ENCODE measurements around the gene NAA38.
A peak's percentile ranks its signal among the peaks of the same experiment; 100 is the strongest.
"Not testable (repeated sequence)": the region's sequence is repeated elsewhere in the genome, so short reads cannot be mapped to it uniquely, and the experiment has no call there.

NAA38 gene

DNA sequence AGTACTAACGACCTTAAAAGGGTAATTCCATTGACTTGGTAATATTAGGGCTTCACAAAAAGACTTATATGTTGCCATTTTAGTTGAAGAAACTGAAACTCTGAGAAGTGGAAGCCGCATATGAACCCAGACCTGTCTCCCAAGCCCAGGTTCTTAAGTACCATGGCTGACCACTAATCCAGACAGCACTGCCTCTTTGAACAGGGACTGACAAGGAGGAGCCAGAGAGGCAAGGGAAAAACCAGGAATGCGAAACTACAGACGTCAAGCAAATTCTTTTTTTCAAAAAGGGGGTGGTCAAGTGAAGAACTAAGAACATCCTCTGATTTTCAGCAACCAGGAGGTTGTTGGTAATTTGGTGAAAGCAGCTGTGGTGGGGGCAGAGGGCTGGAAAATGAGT lies 15.7 kb upstream of the NAA38 start:
- ATAC-seq (ENCODE audit: insufficient read depth, low read depth) (no peak), DNase-seq (no peak)
- no peak overlapping the region for H2AFZ ChIP-seq (ENCODE audit: low read depth, low read length)
- no peak overlapping the region for H3K9ac ChIP-seq (ENCODE audit: low read depth, low read length)
- no peaks in the 10 kb centered on the region for H4K20me1 ChIP-seq (ENCODE audit: insufficient read depth, low read length)
- H3K9me3 ChIP-seq (ENCODE audit: insufficient read depth, low read length, severe bottlenecking) = no peaks in the 10 kb centered on the region
- H3K4me2 ChIP-seq (ENCODE audit: insufficient read depth, low read length) = no peak overlapping the region
- no peaks in the 10 kb centered on the region for H3K4me1 ChIP-seq (ENCODE audit: insufficient read depth, low read length)
- no peak overlapping the region for H3K4me3 ChIP-seq (ENCODE audit: low read depth in 1 of 2, low read length in 2 of 2)
- H3K36me3 ChIP-seq (ENCODE audit: insufficient read depth, low read length) = no peaks in the 10 kb centered on the region
- no peak for TF ChIP-seq EZH2 (IDR thresholded peaks at IDR 0.05; ENCODE audit: borderline replicate concordance, low read depth, low read length, severe bottlenecking)
- TF ChIP-seq, protein P1, sequence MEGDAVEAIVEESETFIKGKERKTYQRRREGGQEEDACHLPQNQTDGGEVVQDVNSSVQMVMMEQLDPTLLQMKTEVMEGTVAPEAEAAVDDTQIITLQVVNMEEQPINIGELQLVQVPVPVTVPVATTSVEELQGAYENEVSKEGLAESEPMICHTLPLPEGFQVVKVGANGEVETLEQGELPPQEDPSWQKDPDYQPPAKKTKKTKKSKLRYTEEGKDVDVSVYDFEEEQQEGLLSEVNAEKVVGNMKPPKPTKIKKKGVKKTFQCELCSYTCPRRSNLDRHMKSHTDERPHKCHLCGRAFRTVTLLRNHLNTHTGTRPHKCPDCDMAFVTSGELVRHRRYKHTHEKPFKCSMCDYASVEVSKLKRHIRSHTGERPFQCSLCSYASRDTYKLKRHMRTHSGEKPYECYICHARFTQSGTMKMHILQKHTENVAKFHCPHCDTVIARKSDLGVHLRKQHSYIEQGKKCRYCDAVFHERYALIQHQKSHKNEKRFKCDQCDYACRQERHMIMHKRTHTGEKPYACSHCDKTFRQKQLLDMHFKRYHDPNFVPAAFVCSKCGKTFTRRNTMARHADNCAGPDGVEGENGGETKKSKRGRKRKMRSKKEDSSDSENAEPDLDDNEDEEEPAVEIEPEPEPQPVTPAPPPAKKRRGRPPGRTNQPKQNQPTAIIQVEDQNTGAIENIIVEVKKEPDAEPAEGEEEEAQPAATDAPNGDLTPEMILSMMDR (IDR thresholded peaks at IDR 0.05; ENCODE audit: borderline replicate concordance, extremely low read depth, low read length, poor library complexity, severe bottlenecking) = no peak
- no peaks in the 10 kb centered on the region for H3K79me2 ChIP-seq (ENCODE audit: insufficient read depth, low read length)
- no peaks in the 10 kb centered on the region for H3K27me3 ChIP-seq (ENCODE audit: insufficient read depth, low read length, poor library complexity)
- no peak overlapping the region for H3K27ac ChIP-seq (ENCODE audit: low read length)

- Histone ChIP-seq H3K27ac (ENCODE audit: low read length) (no peak overlapping the region), H3K27me3 (ENCODE audit: insufficient read depth, low read length, poor library complexity) (no peaks in the 10 kb centered on the region), H3K4me3 (ENCODE audit: low read depth in 1 of 2, low read length in 2 of 2) (no peak overlapping the region), H2AFZ (ENCODE audit: low read depth, low read length) (no peak overlapping the region), H4K20me1 (ENCODE audit: insufficient read depth, low read length) (no peaks in the 10 kb centered on the region), H3K79me2 (ENCODE audit: insufficient read depth, low read length) (no peaks in the 10 kb centered on the region), H3K4me1 (ENCODE audit: insufficient read depth, low read length) (no peaks in the 10 kb centered on the region), H3K9me3 (ENCODE audit: insufficient read depth, low read length, severe bottlenecking) (no peaks in the 10 kb centered on the region), H3K9ac (ENCODE audit: low read depth, low read length) (no peak overlapping the region), H3K36me3 (ENCODE audit: insufficient read depth, low read length) (no peaks in the 10 kb centered on the region), H3K4me2 (ENCODE audit: insufficient read depth, low read length) (no peak overlapping the region)
- ATAC-seq (ENCODE audit: insufficient read depth, low read depth) (peak; percentile 64; the same call in 1 of the 3 replicates), DNase-seq (no peak)
- no peak for TF ChIP-seq EZH2 (IDR thresholded peaks at IDR 0.05; ENCODE audit: borderline replicate concordance, low read depth, low read length, severe bottlenecking)
- TF ChIP-seq, protein P1 (IDR thresholded peaks at IDR 0.05; ENCODE audit: borderline replicate concordance, extremely low read depth, low read length, poor library complexity, severe bottlenecking) = no peak
Observed at GRCh38 chr17:7867881-7868329, 10.5 kb upstream of the NAA38 start.

DNA sequence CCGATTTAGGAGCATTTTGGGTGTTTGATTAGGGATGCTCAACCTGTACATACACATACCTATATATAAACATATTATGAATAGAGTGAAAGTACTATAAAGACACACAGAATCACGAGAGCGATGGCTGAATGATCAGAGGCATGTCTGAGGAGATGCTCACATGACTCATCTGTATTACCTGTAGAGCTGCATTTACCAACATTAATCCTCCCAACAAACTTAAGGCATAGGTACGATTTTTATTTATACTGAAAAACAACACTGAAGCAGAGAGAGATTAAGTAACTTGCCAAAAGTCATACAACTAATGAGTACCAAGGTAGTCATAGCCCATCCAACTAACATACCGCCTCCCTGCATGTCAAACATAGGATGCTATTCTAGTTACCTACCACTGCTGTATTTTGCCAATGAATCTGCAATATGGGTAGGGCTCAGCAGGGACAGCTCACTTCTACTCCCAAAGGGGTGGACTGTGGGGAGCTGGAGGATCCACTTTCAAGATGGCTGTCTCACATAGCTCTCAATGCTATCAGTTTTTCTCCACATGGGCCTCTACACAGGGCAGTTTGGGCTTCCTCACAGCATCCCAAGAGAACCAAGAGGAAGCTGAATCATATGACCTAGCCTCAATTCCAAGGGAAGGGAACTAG lies 7.8 kb upstream of the NAA38 start:
- no peaks in the 10 kb centered on the region for H4K20me1 ChIP-seq (ENCODE audit: insufficient read depth, low read length)
- peaks cover 7% of the 10 kb centered on the region; the same call in 1 of the 2 replicates for H3K36me3 ChIP-seq (ENCODE audit: insufficient read depth, low read length)
- no peak for ATAC-seq (ENCODE audit: insufficient read depth, low read depth)
- no peak for DNase-seq
- no peak overlapping the region for H3K4me2 ChIP-seq (ENCODE audit: insufficient read depth, low read length)
- H3K4me3 ChIP-seq (ENCODE audit: low read depth in 1 of 2, low read length in 2 of 2) = no peak overlapping the region
- H2AFZ ChIP-seq (ENCODE audit: low read depth, low read length) = no peak overlapping the region
- H3K27ac ChIP-seq (ENCODE audit: low read length) = no peak overlapping the region
- H3K9ac ChIP-seq (ENCODE audit: low read depth, low read length) = no peak overlapping the region
- no peaks in the 10 kb centered on the region for H3K4me1 ChIP-seq (ENCODE audit: insufficient read depth, low read length)
- H3K9me3 ChIP-seq (ENCODE audit: insufficient read depth, low read length, severe bottlenecking) = no peaks in the 10 kb centered on the region
- H3K79me2 ChIP-seq (ENCODE audit: insufficient read depth, low read length) = no peaks in the 10 kb centered on the region
- no peaks in the 10 kb centered on the region for H3K27me3 ChIP-seq (ENCODE audit: insufficient read depth, low read length, poor library complexity)
- TF ChIP-seq, protein P1 (IDR thresholded peaks at IDR 0.05; ENCODE audit: borderline replicate concordance, extremely low read depth, low read length, poor library complexity, severe bottlenecking) = no peak
- TF ChIP-seq EZH2 (IDR thresholded peaks at IDR 0.05; ENCODE audit: borderline replicate concordance, low read depth, low read length, severe bottlenecking) = no peak

DNA sequence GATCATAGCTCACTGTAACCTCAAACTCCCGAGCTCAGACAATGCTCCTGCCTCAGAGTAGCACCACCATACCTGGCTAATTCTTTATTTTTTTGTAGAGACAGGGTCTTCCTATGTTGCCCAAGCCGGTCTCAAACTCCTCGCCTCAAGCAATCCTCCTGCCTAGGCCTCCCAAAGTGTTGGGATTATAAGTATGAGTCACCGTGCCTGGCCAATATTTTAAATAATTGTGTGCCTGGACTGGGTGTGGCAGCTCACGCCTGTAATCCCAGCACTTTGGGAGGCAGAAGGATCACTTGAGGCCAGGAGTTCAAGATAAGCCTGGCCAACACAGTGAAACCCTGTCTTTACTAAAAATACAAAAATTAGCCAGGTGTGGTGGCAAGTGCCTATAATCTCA lies 7.0 kb upstream of the NAA38 start:
- H3K9ac ChIP-seq (ENCODE audit: low read depth, low read length); H2AFZ ChIP-seq (ENCODE audit: low read depth, low read length); DNase-seq; H3K4me1 ChIP-seq (ENCODE audit: insufficient read depth, low read length); H3K27ac ChIP-seq (ENCODE audit: low read length); H3K79me2 ChIP-seq (ENCODE audit: insufficient read depth, low read length); H4K20me1 ChIP-seq (ENCODE audit: insufficient read depth, low read length); H3K27me3 ChIP-seq (ENCODE audit: insufficient read depth, low read length, poor library complexity); ATAC-seq (ENCODE audit: insufficient read depth, low read depth); H3K4me3 ChIP-seq (ENCODE audit: low read depth in 1 of 2, low read length in 2 of 2); H3K4me2 ChIP-seq (ENCODE audit: insufficient read depth, low read length); H3K9me3 ChIP-seq (ENCODE audit: insufficient read depth, low read length, severe bottlenecking): not testable (repeated sequence)
- H3K36me3 ChIP-seq (ENCODE audit: insufficient read depth, low read length) = peaks cover 14% of the 10 kb centered on the region
